ENCODE results near the gene PIEZO2.

PIEZO2 gene

GRCh38 chr18:11066038-11066437 lies 83.3 kb downstream of the PIEZO2 start:
- no peak for DNase-seq (ENCODE audit: low read depth in 2 of 2)

- DNase-seq (ENCODE audit: low read depth in 2 of 2): no peak
Observed at GRCh38 chr18:11064727-11065460, 84.5 kb downstream of the PIEZO2 start.

DNA sequence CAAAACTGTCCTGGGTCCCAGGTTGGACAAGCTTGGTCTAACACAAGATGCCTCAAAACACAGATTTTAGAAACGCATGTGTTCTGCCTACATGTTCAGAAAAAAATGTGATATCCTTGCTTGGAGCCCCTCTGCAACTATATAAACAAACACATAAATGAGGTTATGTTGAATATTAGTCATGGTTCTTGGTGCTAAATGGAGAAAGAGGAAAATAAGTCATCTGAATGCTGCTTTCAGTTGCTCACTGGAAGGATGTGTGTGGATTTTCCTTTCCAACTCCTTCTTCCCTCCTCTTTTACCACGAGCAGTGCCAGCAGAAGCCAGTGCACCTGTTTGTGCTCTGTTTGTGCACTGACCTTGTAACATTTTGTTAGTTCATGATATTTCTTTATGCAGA lies 85.3 kb downstream of the PIEZO2 start:
- no peak for DNase-seq (ENCODE audit: low read depth in 2 of 2)

- DNase-seq (ENCODE audit: low read depth in 2 of 2): no peak
Observed at GRCh38 chr18:11055721-11056120, 93.6 kb downstream of the PIEZO2 start.

DNA sequence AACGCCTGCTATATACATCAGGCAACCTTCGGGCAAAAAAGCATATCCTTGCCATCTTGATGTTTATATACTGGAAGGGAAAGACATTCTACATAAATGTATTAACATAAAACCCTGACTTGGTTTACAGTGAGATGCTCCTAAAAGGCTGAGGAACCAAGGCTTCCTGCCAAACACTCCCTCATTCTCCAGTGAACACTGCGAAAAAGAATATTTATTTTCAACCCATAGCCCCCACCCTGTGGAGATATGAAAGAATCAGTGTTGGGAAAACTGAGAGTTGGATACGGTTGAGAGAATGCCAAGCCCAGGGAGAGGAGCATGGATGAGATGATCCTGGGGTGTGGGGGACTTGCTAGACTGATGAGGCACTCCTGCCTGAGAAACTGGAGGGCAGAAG lies 94.9 kb downstream of the PIEZO2 start:
- no peak for DNase-seq (ENCODE audit: low read depth in 2 of 2)

GRCh38 chr18:11053293-11053692 lies 96.1 kb downstream of the PIEZO2 start:
- no peak for DNase-seq (ENCODE audit: low read depth in 2 of 2)

- DNase-seq (ENCODE audit: low read depth in 2 of 2): no peak
Observed at GRCh38 chr18:11052800-11053199, 96.6 kb downstream of the PIEZO2 start.

- no peak for DNase-seq (ENCODE audit: low read depth in 2 of 2)
Observed at GRCh38 chr18:11051462-11051861, 97.9 kb downstream of the PIEZO2 start.

GRCh38 chr18:11050966-11051365 lies 98.4 kb downstream of the PIEZO2 start:
- no peak for DNase-seq (ENCODE audit: low read depth in 2 of 2)

DNA sequence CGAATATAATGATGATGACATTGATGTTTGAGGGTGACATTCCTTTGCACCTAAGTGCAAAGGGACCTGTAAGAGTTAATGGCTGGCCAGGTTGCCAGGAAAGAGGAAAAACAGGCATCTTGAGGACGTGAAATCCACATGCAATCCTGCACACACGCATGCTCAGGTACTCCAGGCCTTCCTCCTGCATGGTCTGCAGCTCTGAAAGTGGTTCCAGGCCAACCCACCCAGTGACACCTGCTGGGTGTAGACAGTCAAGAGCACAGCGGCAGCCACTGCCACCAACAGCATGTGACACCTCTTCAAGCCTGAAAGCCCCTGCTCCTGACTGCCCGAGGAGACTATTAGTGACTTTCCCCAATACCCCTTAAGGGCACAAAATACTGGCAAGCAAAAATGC lies 101.6 kb downstream of the PIEZO2 start:
- no peak for DNase-seq (ENCODE audit: low read depth in 2 of 2)

GRCh38 chr18:11047156-11047555 lies 102.2 kb downstream of the PIEZO2 start:
- DNase-seq (ENCODE audit: low read depth in 2 of 2): no peak

DNA sequence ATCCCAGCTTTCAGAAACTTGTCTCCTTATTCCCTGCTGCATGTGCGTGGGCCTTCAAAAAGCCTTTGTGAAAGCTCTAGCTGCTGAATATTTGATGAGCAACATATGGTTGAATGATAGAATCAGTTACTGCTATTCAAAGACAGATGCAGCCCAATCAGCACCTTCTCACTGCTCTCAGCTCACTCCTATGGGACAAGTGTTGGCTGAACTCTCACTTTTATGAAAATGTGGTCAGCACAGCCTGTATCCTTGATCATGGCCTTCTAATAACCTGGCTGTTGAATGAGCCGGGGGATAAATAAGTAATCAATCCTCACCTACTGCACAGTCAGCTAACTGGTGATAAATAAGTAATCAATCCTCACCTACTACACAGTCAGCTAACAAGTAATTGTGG lies 103.2 kb downstream of the PIEZO2 start:
- no peak for DNase-seq (ENCODE audit: low read depth in 2 of 2)

GRCh38 chr18:11043694-11044093 lies 105.7 kb downstream of the PIEZO2 start:
- DNase-seq (ENCODE audit: low read depth in 2 of 2): no peak

- DNase-seq (ENCODE audit: low read depth in 2 of 2): no peak
Observed at GRCh38 chr18:11042247-11042646, 107.1 kb downstream of the PIEZO2 start.

- no peak for DNase-seq (ENCODE audit: low read depth in 2 of 2)
Observed at GRCh38 chr18:11040823-11041656, 108.3 kb downstream of the PIEZO2 start.

- DNase-seq (ENCODE audit: low read depth in 2 of 2): no peak
Observed at GRCh38 chr18:11040359-11040758, 109.0 kb downstream of the PIEZO2 start.

DNA sequence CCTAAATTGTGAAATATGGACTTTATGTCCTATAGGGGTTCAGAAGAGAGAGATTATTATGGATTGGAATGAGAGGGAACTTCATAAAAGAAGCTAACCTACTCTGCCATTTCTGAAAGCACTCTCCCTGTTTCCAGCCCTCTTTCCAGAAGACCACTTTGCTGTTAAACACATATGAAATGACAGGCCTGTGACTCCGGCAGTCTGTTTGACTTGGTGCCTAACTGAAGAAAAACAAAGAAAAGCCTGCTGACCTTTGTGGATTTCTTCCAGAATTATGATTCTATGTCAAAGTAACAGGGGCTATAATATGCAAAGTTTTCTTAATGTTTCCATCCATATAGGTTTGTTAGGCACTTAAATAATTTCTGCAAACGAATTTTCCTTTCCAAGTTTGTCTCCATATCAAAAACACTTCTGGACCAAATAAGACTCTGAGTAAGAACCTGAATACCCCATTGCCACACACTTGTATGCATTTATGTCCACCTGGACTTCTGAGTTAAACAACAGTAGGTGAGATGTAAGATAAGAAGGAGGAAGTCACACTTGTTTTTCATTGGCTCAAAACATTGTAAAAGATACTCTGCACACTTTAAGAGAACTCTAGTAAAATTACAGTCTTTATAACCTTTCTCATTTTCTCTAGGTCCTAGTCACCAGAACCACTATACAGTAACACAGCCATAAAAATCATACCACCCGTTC lies 111.7 kb downstream of the PIEZO2 start:
- no peak for DNase-seq (ENCODE audit: low read depth in 2 of 2)

DNA sequence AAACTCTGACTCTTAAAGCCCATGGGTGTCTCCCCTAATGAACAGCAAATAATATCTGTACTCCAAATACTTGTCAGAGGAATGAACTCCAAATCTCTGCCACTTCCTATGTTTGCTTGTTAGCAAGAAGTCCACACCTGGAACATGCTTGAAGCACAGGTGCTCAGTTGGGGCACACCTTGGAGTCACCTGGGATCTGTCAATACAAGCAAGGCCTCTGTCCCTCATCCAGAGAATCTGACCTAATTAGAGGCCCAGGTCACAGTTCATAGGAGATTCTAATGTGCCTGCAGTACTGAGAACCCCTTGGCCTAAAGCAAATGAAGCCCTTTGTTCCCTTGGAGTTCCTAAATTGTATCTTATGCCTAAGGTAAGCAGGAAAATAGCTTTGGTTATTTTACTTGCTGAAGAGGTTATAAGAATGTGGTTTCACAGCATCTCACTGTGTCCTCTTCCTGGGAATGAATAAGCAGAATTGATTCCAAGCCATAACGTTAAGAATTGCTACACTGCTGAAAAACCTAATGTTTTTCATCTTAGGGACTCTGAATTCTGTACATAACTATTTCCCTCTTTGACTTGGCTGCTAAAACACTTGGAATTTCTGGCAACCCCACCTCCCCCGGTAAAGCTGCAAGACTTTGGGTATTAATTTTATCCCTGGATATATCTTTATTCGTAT lies 113.4 kb downstream of the PIEZO2 start:
- no peak for DNase-seq (ENCODE audit: low read depth in 2 of 2)

DNA sequence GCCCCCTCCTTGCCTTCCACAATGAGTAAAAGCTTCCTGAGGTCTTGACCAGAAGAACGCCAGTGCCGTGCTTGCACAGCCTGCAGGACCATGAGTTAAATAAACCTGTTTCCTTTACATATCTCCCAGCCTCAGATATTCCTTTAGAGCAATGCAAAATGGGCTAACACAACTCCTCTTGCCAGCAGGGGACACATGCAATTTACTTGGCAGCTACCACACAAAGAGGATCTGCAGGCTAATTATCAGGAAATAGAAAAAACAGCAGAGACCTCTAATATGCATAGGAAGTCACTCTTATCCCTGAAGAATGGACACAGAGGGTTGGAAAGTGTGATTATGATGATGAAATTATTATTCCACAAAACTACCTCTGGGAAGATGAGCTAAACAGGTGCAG lies 114.0 kb downstream of the PIEZO2 start:
- DNase-seq (ENCODE audit: low read depth in 2 of 2): no peak

DNA sequence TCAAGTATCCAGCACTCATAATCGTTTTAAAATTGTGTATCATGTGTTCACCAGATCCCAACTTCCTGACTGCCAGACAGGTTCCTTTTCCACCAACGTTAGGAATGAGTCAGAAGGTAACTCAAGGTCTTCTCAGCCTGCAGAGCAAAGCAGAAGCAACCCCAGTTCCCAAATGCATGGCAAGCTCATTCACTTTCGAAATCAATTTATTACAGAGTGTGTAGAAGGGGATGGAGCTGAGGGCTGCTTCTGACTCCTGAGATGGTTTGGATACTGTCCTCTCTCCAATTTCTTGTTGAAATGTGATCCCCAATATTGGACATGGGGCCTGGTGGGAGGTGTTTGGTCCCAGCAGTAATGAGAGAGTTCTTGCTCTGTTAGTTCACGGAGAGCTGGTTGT lies 114.5 kb downstream of the PIEZO2 start:
- DNase-seq (ENCODE audit: low read depth in 2 of 2): no peak

GRCh38 chr18:11033503-11033902 lies 115.9 kb downstream of the PIEZO2 start:
- no peak for DNase-seq (ENCODE audit: low read depth in 2 of 2)

- DNase-seq (ENCODE audit: low read depth in 2 of 2): no peak
Observed at GRCh38 chr18:11031966-11032365, 117.4 kb downstream of the PIEZO2 start.
